GM21526 (cell line): Measurements from ENCODE around the gene GPR78.

ENCODE experiments used
- ATAC-seq: cut with Tn5 transposase; IDR thresholded peaks from one replicate; pipeline ENCODE4 v1.9.1; 2021; ENCODE audit warnings: moderate library complexity; ENCODE audit not compliant: unreplicated experiment, low FRiP score

GPR78 gene, protein sequence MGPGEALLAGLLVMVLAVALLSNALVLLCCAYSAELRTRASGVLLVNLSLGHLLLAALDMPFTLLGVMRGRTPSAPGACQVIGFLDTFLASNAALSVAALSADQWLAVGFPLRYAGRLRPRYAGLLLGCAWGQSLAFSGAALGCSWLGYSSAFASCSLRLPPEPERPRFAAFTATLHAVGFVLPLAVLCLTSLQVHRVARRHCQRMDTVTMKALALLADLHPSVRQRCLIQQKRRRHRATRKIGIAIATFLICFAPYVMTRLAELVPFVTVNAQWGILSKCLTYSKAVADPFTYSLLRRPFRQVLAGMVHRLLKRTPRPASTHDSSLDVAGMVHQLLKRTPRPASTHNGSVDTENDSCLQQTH

GRCh38 chr4:8580321-8581093 is at the start of gene GPR78:
Gene GPR78, plus strand, starts transcription at chr4:8580392. Its CDS starts 591 bp downstream, at chr4:8580983.
- ATAC-seq, result no peak

DNA sequence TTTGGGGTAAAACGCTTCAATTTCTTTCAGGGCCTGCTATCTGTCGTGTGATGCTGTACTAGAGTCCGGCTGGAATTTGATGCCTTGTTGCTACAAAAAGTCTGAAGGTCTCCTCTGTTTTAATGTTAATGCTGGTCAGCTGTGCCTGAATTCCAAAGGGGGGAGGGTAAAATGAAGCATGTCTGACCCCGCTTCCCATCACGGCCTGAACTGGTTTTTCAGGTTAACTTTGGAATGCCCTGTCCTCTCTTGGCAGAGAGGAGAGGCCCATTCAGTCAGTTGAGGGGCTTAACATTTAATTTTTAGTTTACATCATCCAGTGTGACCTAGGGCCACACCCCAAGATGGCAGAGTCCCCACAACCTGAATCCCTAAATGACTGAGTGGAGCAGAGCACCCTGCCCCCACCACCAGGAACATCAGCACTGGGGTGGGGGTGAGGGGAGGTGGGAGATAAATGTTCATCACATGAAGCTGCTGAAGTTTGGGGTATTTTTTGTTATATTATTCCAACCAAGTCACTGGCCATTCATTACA is 47.9 kb upstream of the GPR78 start:
- ATAC-seq, result no peak

DNA sequence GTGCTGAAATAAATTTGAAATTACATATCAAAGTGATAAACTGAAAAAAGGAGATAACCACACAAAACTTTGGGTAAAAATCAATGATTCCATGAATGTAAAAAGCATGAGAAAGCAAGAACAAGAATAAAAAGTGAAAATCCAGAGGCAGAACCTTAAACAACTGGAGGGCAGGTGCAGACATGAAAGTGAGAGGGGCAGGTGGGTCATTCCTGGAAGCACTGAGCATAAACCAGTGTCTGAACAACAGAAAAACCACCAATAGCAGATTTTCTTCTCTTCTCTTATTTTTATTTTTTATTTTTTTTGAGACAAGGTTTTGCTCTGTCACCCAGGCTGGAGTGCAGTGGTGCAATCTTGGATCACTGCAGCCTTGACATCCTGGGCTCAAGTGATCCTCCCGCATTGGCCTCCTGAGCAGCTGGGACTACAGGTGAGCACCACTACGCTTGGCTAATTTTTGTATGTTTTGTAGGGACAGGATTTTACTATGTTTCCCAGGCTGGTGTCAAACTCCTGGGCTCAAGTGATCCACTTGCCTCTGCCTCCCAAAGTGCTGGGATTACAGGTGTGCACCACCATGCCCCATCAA is 46.8 kb upstream of the GPR78 start:
- ATAC-seq, result peak; percentile 52

- ATAC-seq, result peak; percentile 82
These were observed 46.1 kb upstream of the GPR78 start for GRCh38 chr4:8534129-8534528.

- ATAC-seq, result no peak
These were observed 45.6 kb upstream of the GPR78 start for GRCh38 chr4:8534611-8535010.

DNA sequence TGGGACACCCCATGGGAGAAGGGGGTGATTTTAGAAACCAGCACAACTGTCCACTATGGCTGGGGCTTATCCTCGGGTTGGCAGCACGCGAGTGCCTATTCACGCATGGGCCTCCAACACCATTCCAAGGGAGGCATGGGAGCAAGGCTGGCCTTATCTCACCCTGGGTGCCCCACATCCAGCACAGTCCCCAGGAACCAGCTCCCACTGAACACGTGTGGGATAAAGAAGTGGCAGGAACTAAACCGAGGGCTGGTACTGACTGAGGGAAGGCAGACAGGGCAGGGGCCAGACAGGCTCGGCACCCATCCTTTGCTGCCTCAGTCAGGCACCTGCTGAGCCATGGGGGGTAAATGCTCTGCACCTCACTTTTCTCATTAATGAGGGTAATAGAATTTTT is 43.7 kb upstream of the GPR78 start:
- ATAC-seq, result no peak

- no peak for ATAC-seq
These were observed 43.1 kb upstream of the GPR78 start for GRCh38 chr4:8537041-8537461.

- ATAC-seq, result no peak
These were observed 42.0 kb upstream of the GPR78 start for GRCh38 chr4:8538076-8538702.

GRCh38 chr4:8538703-8539567 is 41.3 kb upstream of the GPR78 start:
- ATAC-seq, result no peak

- no peak for ATAC-seq
These were observed 40.5 kb upstream of the GPR78 start for GRCh38 chr4:8539661-8540060.

- no peak for ATAC-seq
These were observed 40.1 kb upstream of the GPR78 start for GRCh38 chr4:8540072-8540471.

- ATAC-seq, result no peak
These were observed 39.6 kb upstream of the GPR78 start for GRCh38 chr4:8540586-8540985.

DNA sequence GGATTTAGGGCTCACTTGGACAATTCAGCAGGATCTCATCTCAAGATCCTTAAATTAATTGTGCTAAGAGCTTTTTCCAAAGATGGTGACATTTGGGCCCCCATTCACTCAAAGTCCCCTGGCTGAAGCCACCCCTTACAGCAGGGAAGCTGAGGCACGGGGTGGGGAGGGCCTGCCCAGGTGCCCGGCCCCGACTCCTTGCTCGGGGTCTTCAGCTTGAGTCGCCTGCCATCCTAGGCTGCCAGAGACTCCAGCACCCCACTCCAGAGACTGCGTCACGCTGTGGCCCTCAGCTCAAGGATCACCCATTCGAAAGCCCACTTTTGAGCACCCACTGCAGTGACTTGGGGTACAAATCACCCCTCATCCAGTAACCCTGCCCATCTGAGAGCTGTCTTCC is 39.2 kb upstream of the GPR78 start:
- no peak for ATAC-seq

GRCh38 chr4:8541981-8542715 is 38.0 kb upstream of the GPR78 start:
- no peak for ATAC-seq

DNA sequence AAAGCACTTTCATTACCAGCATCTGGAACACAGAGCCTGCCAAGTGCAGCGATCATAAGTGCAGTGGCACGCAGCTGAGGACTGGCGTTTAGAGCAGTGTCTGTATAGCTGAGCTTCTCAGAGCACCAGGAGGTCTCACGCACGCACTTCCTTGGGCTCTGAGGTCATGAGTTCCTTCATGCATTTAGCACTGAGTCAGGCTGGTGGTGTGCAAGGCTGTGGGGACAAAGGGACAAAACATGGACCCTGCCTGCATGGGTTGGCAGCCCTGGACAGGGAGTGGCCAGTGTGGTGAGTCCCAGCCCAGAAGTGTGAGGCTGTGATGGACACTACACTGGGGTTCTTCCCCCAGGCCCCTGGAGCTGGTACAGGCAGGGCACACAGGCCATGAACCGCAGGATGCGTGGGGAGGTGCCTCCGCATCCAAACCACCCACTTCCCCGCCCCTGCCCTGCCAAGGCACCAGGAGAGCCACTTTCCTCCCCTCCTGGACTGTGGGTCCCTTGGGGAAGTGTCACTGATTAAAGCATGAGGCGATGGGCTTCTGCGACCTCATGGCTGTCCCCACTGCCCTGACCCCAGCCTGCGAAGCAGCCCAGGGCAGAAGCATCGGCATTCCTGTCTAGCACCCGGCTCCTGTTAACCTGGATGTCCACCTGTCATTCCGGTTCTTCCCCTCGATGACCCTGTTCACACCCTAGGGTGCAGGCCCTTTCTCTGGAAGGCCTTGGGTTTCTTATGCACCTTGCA is 37.2 kb upstream of the GPR78 start:
- ATAC-seq, result no peak

DNA sequence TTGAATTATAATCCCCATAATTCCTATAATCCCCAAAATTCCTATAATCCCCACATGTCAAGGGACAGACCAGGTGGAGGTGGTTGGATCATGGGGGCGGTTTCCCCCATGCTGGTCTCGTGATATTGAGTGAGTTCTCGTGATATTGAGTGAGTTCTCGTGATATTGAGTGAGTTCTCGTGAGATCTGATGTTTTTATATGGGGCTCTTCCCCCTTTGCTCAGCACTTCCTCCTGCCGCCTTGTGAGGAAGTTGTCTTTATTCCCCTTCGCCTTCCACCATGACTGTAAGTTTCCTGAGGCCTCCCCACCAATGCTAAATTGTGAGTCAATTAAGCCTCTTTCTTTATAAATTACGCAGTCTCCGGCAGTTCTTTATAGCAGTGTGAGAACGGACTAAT is 36.6 kb upstream of the GPR78 start:
- ATAC-seq, result no peak

GRCh38 chr4:8544282-8544681 is 35.9 kb upstream of the GPR78 start:
- no peak for ATAC-seq

- ATAC-seq, result no peak
These were observed 35.3 kb upstream of the GPR78 start for GRCh38 chr4:8544741-8545438.
